Fibroblast of pulmonary artery (primary cell): ENCODE measurements around the gene CMTM7.

Experiments used
- DNase-seq: peaks from one replicate; pipeline ENCODE4 v3.0.0-alpha.2; 2010; ENCODE audit warnings: low read depth
- H3K4me3 ChIP-seq: replicated peaks from 2 replicates; pipeline ENCODE4 v1.5.1; 2011; ENCODE audit warnings: low read depth, mild to moderate bottlenecking, control low read depth, low read length, moderate library complexity
- TF ChIP-seq, protein P1 (sequence below): IDR thresholded peaks from 2 replicates; pipeline ENCODE4 v1.5.1; 2011; ENCODE audit warnings: mild to moderate bottlenecking, control low read depth, low read length, inconsistent platforms; ENCODE audit errors: missing control alignments

CMTM7 gene

DNA sequence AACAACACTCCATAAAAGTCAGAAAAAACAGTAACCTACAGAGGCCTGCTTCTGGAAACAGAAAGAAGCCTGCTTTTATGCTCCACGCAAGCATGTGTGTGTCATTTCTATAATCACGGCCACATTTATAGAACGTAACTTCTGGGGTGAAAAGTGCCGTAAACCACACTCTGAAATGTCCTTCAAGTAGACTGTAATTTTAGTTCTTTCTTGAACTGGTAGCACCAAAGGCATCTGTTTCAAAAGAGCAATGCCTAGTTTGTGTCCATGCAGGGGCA is 19.5 kb upstream of the CMTM7 start:
- no peak for DNase-seq
- H3K4me3 ChIP-seq, result no peak overlapping the region
- TF ChIP-seq, protein P1, sequence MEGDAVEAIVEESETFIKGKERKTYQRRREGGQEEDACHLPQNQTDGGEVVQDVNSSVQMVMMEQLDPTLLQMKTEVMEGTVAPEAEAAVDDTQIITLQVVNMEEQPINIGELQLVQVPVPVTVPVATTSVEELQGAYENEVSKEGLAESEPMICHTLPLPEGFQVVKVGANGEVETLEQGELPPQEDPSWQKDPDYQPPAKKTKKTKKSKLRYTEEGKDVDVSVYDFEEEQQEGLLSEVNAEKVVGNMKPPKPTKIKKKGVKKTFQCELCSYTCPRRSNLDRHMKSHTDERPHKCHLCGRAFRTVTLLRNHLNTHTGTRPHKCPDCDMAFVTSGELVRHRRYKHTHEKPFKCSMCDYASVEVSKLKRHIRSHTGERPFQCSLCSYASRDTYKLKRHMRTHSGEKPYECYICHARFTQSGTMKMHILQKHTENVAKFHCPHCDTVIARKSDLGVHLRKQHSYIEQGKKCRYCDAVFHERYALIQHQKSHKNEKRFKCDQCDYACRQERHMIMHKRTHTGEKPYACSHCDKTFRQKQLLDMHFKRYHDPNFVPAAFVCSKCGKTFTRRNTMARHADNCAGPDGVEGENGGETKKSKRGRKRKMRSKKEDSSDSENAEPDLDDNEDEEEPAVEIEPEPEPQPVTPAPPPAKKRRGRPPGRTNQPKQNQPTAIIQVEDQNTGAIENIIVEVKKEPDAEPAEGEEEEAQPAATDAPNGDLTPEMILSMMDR, result no peak

DNA sequence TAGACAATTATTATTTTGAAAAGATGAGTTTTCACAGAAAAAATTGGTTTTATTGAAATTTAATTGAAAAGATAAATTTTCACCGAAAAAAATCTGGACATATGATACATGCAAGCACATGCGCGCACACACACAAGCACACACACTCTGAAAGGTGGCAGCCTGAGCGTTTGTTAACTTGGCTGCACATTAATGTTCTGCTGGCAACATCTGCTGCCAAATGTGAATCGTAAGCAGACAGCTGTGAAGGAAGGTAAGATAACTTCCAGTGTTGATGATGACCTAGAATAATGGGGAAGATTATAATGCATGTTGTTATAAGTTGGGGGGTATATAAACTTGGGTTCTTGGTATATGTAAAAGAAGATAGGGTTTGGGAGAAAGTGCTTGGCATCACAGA is 18.4 kb upstream of the CMTM7 start:
- TF ChIP-seq, protein P1, result no peak
- DNase-seq, result no peak
- H3K4me3 ChIP-seq, result no peak overlapping the region

DNA sequence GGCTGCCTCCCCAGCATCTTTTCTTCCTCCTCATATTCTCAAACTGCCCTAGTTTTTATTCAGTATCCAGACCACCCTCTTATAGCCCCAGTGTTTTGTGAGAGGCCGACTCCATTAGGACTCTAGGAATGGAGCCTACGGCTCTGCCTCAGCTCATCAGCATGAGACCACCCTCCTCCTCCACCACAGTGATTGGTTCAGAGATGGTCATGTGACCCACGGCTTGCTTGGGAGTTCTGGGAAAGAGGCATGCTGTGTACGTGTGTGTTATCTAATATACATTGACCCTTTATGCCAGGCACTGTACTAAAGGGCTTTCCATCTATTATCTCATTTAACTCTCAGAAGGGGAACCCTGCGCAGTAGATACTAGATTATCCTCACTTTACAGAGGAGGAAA is 17.8 kb upstream of the CMTM7 start:
- H3K4me3 ChIP-seq, result no peak overlapping the region
- TF ChIP-seq, protein P1, result no peak

DNA sequence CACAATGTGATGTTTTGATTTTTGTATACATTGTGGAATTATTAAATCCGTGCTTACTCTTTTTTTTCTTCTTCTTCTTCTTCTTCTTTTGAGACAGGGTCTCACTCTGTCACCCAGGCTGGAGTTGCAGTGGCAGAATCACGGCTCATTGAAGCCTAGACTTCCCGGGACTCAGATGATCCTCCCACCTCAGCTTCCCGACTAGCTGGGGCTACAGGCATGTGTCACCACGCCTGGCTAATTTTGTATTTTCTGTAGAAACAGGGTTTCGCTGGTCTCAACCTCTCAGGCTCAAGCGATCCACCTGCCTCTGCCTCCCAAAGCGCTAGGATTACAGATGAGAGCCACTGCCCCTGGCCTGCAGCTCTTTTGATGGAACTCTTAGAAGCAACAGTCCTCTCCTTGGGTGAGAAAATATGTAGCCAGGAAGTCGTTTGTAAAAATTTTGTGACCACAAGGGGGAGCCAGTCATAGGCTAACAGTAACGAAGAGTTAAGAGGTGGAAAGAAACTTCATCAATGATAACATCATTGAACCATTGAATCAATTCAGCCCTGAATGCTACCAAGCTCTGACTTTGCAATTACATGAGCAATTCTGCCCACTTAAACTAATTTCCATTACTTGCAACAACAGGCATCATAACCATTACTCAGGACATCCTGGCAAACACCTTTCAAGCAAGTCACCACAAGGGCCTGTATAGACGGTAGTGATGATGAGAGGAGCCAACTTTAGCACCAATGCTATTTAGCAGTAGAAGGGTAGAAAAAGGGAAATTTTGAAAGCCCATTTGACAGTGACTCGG is 16.7 kb upstream of the CMTM7 start:
- H3K4me3 ChIP-seq, result no peak overlapping the region
- DNase-seq, result peak; percentile 86
- TF ChIP-seq, protein P1, result peak; percentile 57

More for the DNA sequence above, 17.8 kb upstream of the CMTM7 start:
- DNase-seq, result no peak

DNA sequence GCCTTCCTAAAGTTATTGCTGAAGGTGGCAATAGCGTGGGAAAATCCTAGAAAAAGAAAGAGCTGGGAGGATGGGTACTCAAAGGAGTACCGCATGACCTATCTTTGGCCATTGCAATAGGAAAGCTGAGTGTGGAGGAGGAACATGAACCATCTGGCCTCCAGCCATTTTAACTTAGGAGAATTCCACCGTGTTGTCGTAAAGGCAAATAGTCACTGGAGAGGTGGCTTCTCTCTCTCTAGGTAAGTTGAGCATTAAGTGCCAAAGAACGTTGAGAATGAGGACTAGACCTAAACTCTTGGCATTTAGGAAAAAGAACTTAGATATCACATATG is 16.1 kb upstream of the CMTM7 start:
- DNase-seq, result peak; percentile 88
- TF ChIP-seq, protein P1, result no peak
- no peak overlapping the region for H3K4me3 ChIP-seq

DNA sequence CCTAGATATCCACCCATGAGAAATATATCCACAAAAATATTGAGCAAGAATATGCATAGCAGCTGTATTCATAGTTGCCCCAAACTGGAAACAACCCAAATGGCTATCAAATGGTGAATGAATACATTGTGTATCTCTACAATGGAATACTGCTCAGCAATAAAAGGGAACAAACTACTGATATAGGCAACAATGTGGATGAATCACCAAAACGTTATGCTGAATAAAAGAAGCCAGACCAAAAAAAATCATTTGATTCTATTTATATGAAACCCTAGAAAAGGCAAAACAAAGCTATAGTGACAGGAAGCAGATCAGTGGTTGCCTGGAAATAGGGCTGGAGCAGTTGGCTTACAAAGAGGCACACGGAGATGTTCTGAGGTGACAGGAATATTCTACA is 15.5 kb upstream of the CMTM7 start:
- DNase-seq, result peak; percentile 98
- TF ChIP-seq, protein P1, result no peak
- no peak overlapping the region for H3K4me3 ChIP-seq

DNA sequence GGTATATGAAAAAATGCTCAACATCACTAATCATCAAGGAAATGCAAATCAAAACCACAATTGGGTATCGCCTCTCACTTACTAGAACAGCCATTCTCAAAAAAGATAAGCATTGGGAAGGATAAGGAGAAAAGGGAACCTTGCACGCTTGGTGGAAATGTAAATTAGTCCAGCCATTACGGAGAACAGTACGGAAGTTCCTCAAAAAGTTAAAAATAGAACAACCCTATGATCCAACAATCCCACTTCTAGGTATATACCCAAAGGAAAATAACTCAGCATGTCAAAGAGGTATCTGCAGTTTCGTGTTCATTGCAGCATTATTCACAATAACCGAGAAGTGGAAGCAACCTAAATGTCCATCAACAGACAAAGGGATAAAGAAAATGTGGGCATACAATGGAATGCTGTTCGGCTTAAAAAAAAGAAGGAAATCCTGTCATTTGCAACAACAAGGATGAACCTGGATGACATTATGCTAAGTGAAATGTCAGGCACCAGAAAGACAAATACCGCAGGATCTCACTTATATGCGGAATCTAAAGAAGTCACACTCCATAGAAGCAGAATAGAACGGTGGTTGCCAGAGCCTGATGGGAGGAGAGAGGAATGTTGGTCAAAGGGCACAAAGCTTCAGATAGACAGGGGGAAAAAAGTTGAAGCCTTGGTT is 11.7 kb upstream of the CMTM7 start:
- H3K4me3 ChIP-seq, result no peak overlapping the region
- TF ChIP-seq, protein P1, result no peak
- DNase-seq, result no peak
